Measurements from ENCODE around the gene PDE11A.

PDE11A gene

GRCh38 chr2:177641331-177641730 is 431.2 kb downstream of the PDE11A start:
- H3K4me3 ChIP-seq (ENCODE audit: low read depth in 1 of 2, low read length in 2 of 2) = no peak overlapping the region
- no peaks in the 10 kb centered on the region for H3K36me3 ChIP-seq (ENCODE audit: insufficient read depth, low read length)
- H3K9ac ChIP-seq (ENCODE audit: low read length) = no peak overlapping the region
- H3K27me3 ChIP-seq (ENCODE audit: control insufficient read depth in 1 of 2, insufficient read depth in 2 of 2, low read length in 2 of 2) = no peaks in the 10 kb centered on the region
- no peaks in the 10 kb centered on the region for H3K4me1 ChIP-seq (ENCODE audit: insufficient read depth, low read length)
- no peak overlapping the region for H3K27ac ChIP-seq (ENCODE audit: low read depth, low read length)
- no peaks in the 10 kb centered on the region for H3K9me3 ChIP-seq (ENCODE audit: low read length)

- H3K4me3 ChIP-seq (ENCODE audit: low read depth in 1 of 2, low read length in 2 of 2) = no peak overlapping the region
- no peaks in the 10 kb centered on the region for H3K4me1 ChIP-seq (ENCODE audit: insufficient read depth, low read length)
- H3K36me3 ChIP-seq (ENCODE audit: insufficient read depth, low read length) = no peaks in the 10 kb centered on the region
- no peaks in the 10 kb centered on the region for H3K27me3 ChIP-seq (ENCODE audit: control insufficient read depth in 1 of 2, insufficient read depth in 2 of 2, low read length in 2 of 2)
- H3K9me3 ChIP-seq (ENCODE audit: low read length) = no peaks in the 10 kb centered on the region
- H3K9ac ChIP-seq (ENCODE audit: low read length) = no peak overlapping the region
- no peak overlapping the region for H3K27ac ChIP-seq (ENCODE audit: low read depth, low read length)
These were observed 432.2 kb downstream of the PDE11A start for GRCh38 chr2:177640423-177640822.

- H3K27me3 ChIP-seq (ENCODE audit: control insufficient read depth in 1 of 2, insufficient read depth in 2 of 2, low read length in 2 of 2) = no peaks in the 10 kb centered on the region
- H3K4me3 ChIP-seq (ENCODE audit: low read depth in 1 of 2, low read length in 2 of 2) = no peak overlapping the region
- H3K27ac ChIP-seq (ENCODE audit: low read depth, low read length) = no peak overlapping the region
- H3K9me3 ChIP-seq (ENCODE audit: low read length) = no peaks in the 10 kb centered on the region
- no peak overlapping the region for H3K9ac ChIP-seq (ENCODE audit: low read length)
- H3K36me3 ChIP-seq (ENCODE audit: insufficient read depth, low read length) = no peaks in the 10 kb centered on the region
- no peaks in the 10 kb centered on the region for H3K4me1 ChIP-seq (ENCODE audit: insufficient read depth, low read length)
These were observed 433.2 kb downstream of the PDE11A start for GRCh38 chr2:177639262-177639914.

GRCh38 chr2:177638507-177638906 is 434.1 kb downstream of the PDE11A start:
- Histone ChIP-seq H3K27me3 (ENCODE audit: control insufficient read depth in 1 of 2, insufficient read depth in 2 of 2, low read length in 2 of 2) (no peaks in the 10 kb centered on the region), H3K36me3 (ENCODE audit: insufficient read depth, low read length) (no peaks in the 10 kb centered on the region), H3K9ac (ENCODE audit: low read length) (no peak overlapping the region), H3K4me1 (ENCODE audit: insufficient read depth, low read length) (no peaks in the 10 kb centered on the region), H3K4me3 (ENCODE audit: low read depth in 1 of 2, low read length in 2 of 2) (no peak overlapping the region), H3K9me3 (ENCODE audit: low read length) (no peaks in the 10 kb centered on the region), H3K27ac (ENCODE audit: low read depth, low read length) (no peak overlapping the region)

- Histone ChIP-seq H3K36me3 (ENCODE audit: insufficient read depth, low read length) (no peaks in the 10 kb centered on the region), H3K27ac (ENCODE audit: low read depth, low read length) (no peak overlapping the region), H3K4me1 (ENCODE audit: insufficient read depth, low read length) (no peaks in the 10 kb centered on the region), H3K9me3 (ENCODE audit: low read length) (no peaks in the 10 kb centered on the region), H3K4me3 (ENCODE audit: low read depth in 1 of 2, low read length in 2 of 2) (no peak overlapping the region), H3K9ac (ENCODE audit: low read length) (no peak overlapping the region), H3K27me3 (ENCODE audit: control insufficient read depth in 1 of 2, insufficient read depth in 2 of 2, low read length in 2 of 2) (no peaks in the 10 kb centered on the region)
These were observed 435.9 kb downstream of the PDE11A start for GRCh38 chr2:177636672-177637071.

- Histone ChIP-seq H3K27ac (ENCODE audit: low read depth, low read length) (no peak overlapping the region), H3K4me3 (ENCODE audit: low read depth in 1 of 2, low read length in 2 of 2) (no peak overlapping the region), H3K27me3 (ENCODE audit: control insufficient read depth in 1 of 2, insufficient read depth in 2 of 2, low read length in 2 of 2) (no peaks in the 10 kb centered on the region), H3K4me1 (ENCODE audit: insufficient read depth, low read length) (no peaks in the 10 kb centered on the region), H3K9ac (ENCODE audit: low read length) (no peak overlapping the region), H3K36me3 (ENCODE audit: insufficient read depth, low read length) (no peaks in the 10 kb centered on the region), H3K9me3 (ENCODE audit: low read length) (no peaks in the 10 kb centered on the region)
These were observed 436.9 kb downstream of the PDE11A start for GRCh38 chr2:177635696-177636095.

- no peak overlapping the region for H3K27ac ChIP-seq (ENCODE audit: low read depth, low read length)
- no peaks in the 10 kb centered on the region for H3K36me3 ChIP-seq (ENCODE audit: insufficient read depth, low read length)
- no peaks in the 10 kb centered on the region for H3K4me1 ChIP-seq (ENCODE audit: insufficient read depth, low read length)
- no peaks in the 10 kb centered on the region for H3K9me3 ChIP-seq (ENCODE audit: low read length)
- no peak overlapping the region for H3K9ac ChIP-seq (ENCODE audit: low read length)
- H3K4me3 ChIP-seq (ENCODE audit: low read depth in 1 of 2, low read length in 2 of 2) = no peak overlapping the region
- H3K27me3 ChIP-seq (ENCODE audit: control insufficient read depth in 1 of 2, insufficient read depth in 2 of 2, low read length in 2 of 2) = no peaks in the 10 kb centered on the region
These were observed 438.7 kb downstream of the PDE11A start for GRCh38 chr2:177633910-177634294.

GRCh38 chr2:177633111-177633510 is 439.5 kb downstream of the PDE11A start:
- Histone ChIP-seq H3K4me1 (ENCODE audit: insufficient read depth, low read length) (no peaks in the 10 kb centered on the region), H3K9ac (ENCODE audit: low read length) (no peak overlapping the region), H3K4me3 (ENCODE audit: low read depth in 1 of 2, low read length in 2 of 2) (no peak overlapping the region), H3K9me3 (ENCODE audit: low read length) (no peaks in the 10 kb centered on the region), H3K36me3 (ENCODE audit: insufficient read depth, low read length) (no peaks in the 10 kb centered on the region), H3K27ac (ENCODE audit: low read depth, low read length) (no peak overlapping the region), H3K27me3 (ENCODE audit: control insufficient read depth in 1 of 2, insufficient read depth in 2 of 2, low read length in 2 of 2) (no peaks in the 10 kb centered on the region)

- no peak overlapping the region for H3K4me3 ChIP-seq (ENCODE audit: low read depth in 1 of 2, low read length in 2 of 2)
- no peaks in the 10 kb centered on the region for H3K27me3 ChIP-seq (ENCODE audit: control insufficient read depth in 1 of 2, insufficient read depth in 2 of 2, low read length in 2 of 2)
- no peaks in the 10 kb centered on the region for H3K4me1 ChIP-seq (ENCODE audit: insufficient read depth, low read length)
- no peaks in the 10 kb centered on the region for H3K36me3 ChIP-seq (ENCODE audit: insufficient read depth, low read length)
- H3K9me3 ChIP-seq (ENCODE audit: low read length) = no peaks in the 10 kb centered on the region
- no peak overlapping the region for H3K27ac ChIP-seq (ENCODE audit: low read depth, low read length)
- no peak overlapping the region for H3K9ac ChIP-seq (ENCODE audit: low read length)
These were observed 440.9 kb downstream of the PDE11A start for GRCh38 chr2:177631680-177632079.

GRCh38 chr2:177629357-177630024 is 443.1 kb downstream of the PDE11A start:
- Histone ChIP-seq H3K4me3 (ENCODE audit: low read depth in 1 of 2, low read length in 2 of 2) (no peak overlapping the region), H3K27ac (ENCODE audit: low read depth, low read length) (no peak overlapping the region), H3K27me3 (ENCODE audit: control insufficient read depth in 1 of 2, insufficient read depth in 2 of 2, low read length in 2 of 2) (no peaks in the 10 kb centered on the region)

GRCh38 chr2:177628831-177629230 is 443.7 kb downstream of the PDE11A start:
- Histone ChIP-seq H3K9me3 (ENCODE audit: low read length) (no peaks in the 10 kb centered on the region), H3K4me1 (ENCODE audit: insufficient read depth, low read length) (no peaks in the 10 kb centered on the region), H3K4me3 (ENCODE audit: low read depth in 1 of 2, low read length in 2 of 2) (no peak overlapping the region), H3K9ac (ENCODE audit: low read length) (no peak overlapping the region), H3K27me3 (ENCODE audit: control insufficient read depth in 1 of 2, insufficient read depth in 2 of 2, low read length in 2 of 2) (no peaks in the 10 kb centered on the region), H3K27ac (ENCODE audit: low read depth, low read length) (no peak overlapping the region), H3K36me3 (ENCODE audit: insufficient read depth, low read length) (no peaks in the 10 kb centered on the region)

More at GRCh38 chr2:177629357-177630024, 443.1 kb downstream of the PDE11A start:
- Histone ChIP-seq H3K36me3 (ENCODE audit: insufficient read depth, low read length) (no peaks in the 10 kb centered on the region), H3K9ac (ENCODE audit: low read length) (no peak overlapping the region), H3K4me1 (ENCODE audit: insufficient read depth, low read length) (no peaks in the 10 kb centered on the region), H3K9me3 (ENCODE audit: low read length) (no peaks in the 10 kb centered on the region)

Data from muscle layer of colon (tissue), 2 donors.